Suprapubic skin (tissue), 4 donors: ENCODE measurements around the gene NRXN3. TPM values are rescaled to one million over a fixed set of nuclear protein-coding genes. Genes with fewer than 3 reads are reported as not detected.
"Not testable (repeated sequence)": the region's sequence is repeated elsewhere in the genome, so short reads cannot be mapped to it uniquely, and the experiment has no call there.

Experiments used
- DNase-seq, 2 donors: peaks; one replicate each; pipeline ENCODE4 v3.0.0-alpha.2; 2019; ENCODE audit warnings: low spot score in 2 of 2
- H3K27ac ChIP-seq: fragments of 200-600 bp; sonication (generic); one replicate; pipeline ENCODE4 v1.5.1; 2019
- H3K27me3 ChIP-seq: fragments of 200-600 bp; sonication (generic); one replicate; pipeline ENCODE4 v1.5.1; 2019
- H3K36me3 ChIP-seq: fragments of 200-600 bp; sonication (generic); one replicate; pipeline ENCODE4 v1.5.1; 2019
- H3K4me1 ChIP-seq: fragments of 200-600 bp; sonication (generic); one replicate; pipeline ENCODE4 v1.5.1; 2019
- H3K4me3 ChIP-seq: fragments of 200-600 bp; sonication (generic); one replicate; pipeline ENCODE4 v1.5.1; 2019; ENCODE audit warnings: mild to moderate bottlenecking
- H3K9me3 ChIP-seq: fragments of 200-600 bp; sonication (generic); one replicate; pipeline ENCODE4 v1.5.1; 2019
- CTCF ChIP-seq, 2 donors: fragments of 200-600 bp in 1 of 2; fragments of 450-650 bp in 1 of 2; sonication (generic) in 1 of 2; IDR thresholded peaks; one replicate each; pipeline ENCODE4 v1.5.1; 2016 to 2019; ENCODE audit warnings: antibody characterized with exemption in 2 of 2, mild to moderate bottlenecking in 1 of 2, moderate library complexity in 1 of 2
- EP300 ChIP-seq: sonication (generic); formaldehyde crosslinking; IDR thresholded peaks from one replicate; pipeline ENCODE4 v1.6.1; 2017; ENCODE audit warnings: antibody characterized with exemption
- POLR2A ChIP-seq, 2 donors: fragments of 450-650 bp; IDR thresholded peaks; one replicate each; pipeline ENCODE4 v1.6.1; 2017; ENCODE audit warnings: antibody characterized with exemption in 2 of 2, mild to moderate bottlenecking in 2 of 2, moderate library complexity in 2 of 2
- POLR2AphosphoS5 ChIP-seq, 3 donors: sonication (generic); formaldehyde crosslinking; IDR thresholded peaks; one replicate each; pipeline ENCODE4 v1.6.1; 2017; ENCODE audit warnings: antibody characterized with exemption in 3 of 3
- WGBS: methylation state at CpG from one replicate; pipeline ENCODE4 v1.1.5; 2018; 5-methylcytosine and 5-hydroxymethylcytosine counted together
- total RNA-seq, 4 donors: library from RNA; depleted of rRNA; stranded (reverse); fragments of >200 nt; gene quantifications; one replicate each; pipeline ENCODE4 v1.1.0, GENCODE V29; 2016

Gene NRXN3
- total RNA-seq, 4 donors from 2014 or later = 0.79 to 4.3 (median 3.3) TPM

GRCh38 chr14:78469947-78470346 is 299.8 kb downstream of the NRXN3 start:
- no peaks in the 10 kb centered on the region for H3K4me1 ChIP-seq
- no peak overlapping the region for H3K27ac ChIP-seq
- H3K36me3 ChIP-seq = no peaks in the 10 kb centered on the region
- TF ChIP-seq CTCF (IDR thresholded peaks at IDR 0.05) (no peak), EP300 (no peak), POLR2AphosphoS5 (IDR thresholded peaks at IDR 0.05) (no peak), POLR2A (IDR thresholded peaks at IDR 0.05) (no peak)
- H3K27me3 ChIP-seq = no peaks in the 10 kb centered on the region
- no peak overlapping the region for H3K4me3 ChIP-seq
- no peak for DNase-seq
- H3K9me3 ChIP-seq = peaks cover 3% of the 10 kb centered on the region

- Histone ChIP-seq H3K4me3 (no peak overlapping the region), H3K36me3 (no peaks in the 10 kb centered on the region), H3K4me1 (no peaks in the 10 kb centered on the region), H3K9me3 (no peaks in the 10 kb centered on the region), H3K27ac (no peak overlapping the region), H3K27me3 (no peaks in the 10 kb centered on the region)
- TF ChIP-seq EP300 (no peak), POLR2AphosphoS5 (IDR thresholded peaks at IDR 0.05) (no peak), CTCF (IDR thresholded peaks at IDR 0.05) (no peak), POLR2A (IDR thresholded peaks at IDR 0.05) (no peak)
- 75% methylated on average over 5 of the region's 5 CpGs for WGBS
- no peak for DNase-seq
Observed at GRCh38 chr14:78479127-78479780, 309.1 kb downstream of the NRXN3 start.

- Histone ChIP-seq H3K4me1 (no peaks in the 10 kb centered on the region), H3K4me3 (no peak overlapping the region), H3K36me3 (no peaks in the 10 kb centered on the region), H3K27ac (no peak overlapping the region), H3K27me3 (no peaks in the 10 kb centered on the region), H3K9me3 (no peaks in the 10 kb centered on the region)
- TF ChIP-seq POLR2AphosphoS5 (IDR thresholded peaks at IDR 0.05) (no peak), EP300 (no peak), CTCF (IDR thresholded peaks at IDR 0.05) (no peak), POLR2A (IDR thresholded peaks at IDR 0.05) (no peak)
- DNase-seq = no peak
- 91% methylated on average over 2 of the region's 2 CpGs for WGBS
Observed at GRCh38 chr14:78484028-78484427, 313.9 kb downstream of the NRXN3 start.

- no peak overlapping the region for H3K27ac ChIP-seq
- H3K9me3 ChIP-seq = no peaks in the 10 kb centered on the region
- no peaks in the 10 kb centered on the region for H3K27me3 ChIP-seq
- H3K4me1 ChIP-seq = no peaks in the 10 kb centered on the region
- H3K4me3 ChIP-seq = no peak overlapping the region
- no peak for DNase-seq
- H3K36me3 ChIP-seq = no peaks in the 10 kb centered on the region
- TF ChIP-seq POLR2AphosphoS5 (IDR thresholded peaks at IDR 0.05) (no peak), EP300 (no peak), CTCF (IDR thresholded peaks at IDR 0.05) (no peak), POLR2A (IDR thresholded peaks at IDR 0.05) (no peak)
Observed at GRCh38 chr14:78486081-78486480, 315.9 kb downstream of the NRXN3 start.

- 65% methylated on average over 1 of the region's 1 CpG for WGBS
Observed at GRCh38 chr14:78486621-78487020, 316.4 kb downstream of the NRXN3 start.

GRCh38 chr14:78487573-78487972 is 317.4 kb downstream of the NRXN3 start:
- DNase-seq, H3K4me1 ChIP-seq, H3K4me3 ChIP-seq, H3K27me3 ChIP-seq, H3K9me3 ChIP-seq, H3K27ac ChIP-seq, H3K36me3 ChIP-seq: not testable (repeated sequence)
- 47% methylated on average over 2 of the region's 2 CpGs for WGBS

More at GRCh38 chr14:78486621-78487020, 316.4 kb downstream of the NRXN3 start:
- H3K4me1 ChIP-seq = no peaks in the 10 kb centered on the region
- H3K27ac ChIP-seq = no peak overlapping the region
- H3K4me3 ChIP-seq = no peak overlapping the region
- H3K27me3 ChIP-seq = no peaks in the 10 kb centered on the region
- H3K36me3 ChIP-seq = no peaks in the 10 kb centered on the region
- TF ChIP-seq POLR2A (IDR thresholded peaks at IDR 0.05) = no peak
- no peaks in the 10 kb centered on the region for H3K9me3 ChIP-seq
- no peak for DNase-seq
